H1 (cell line): ENCODE data around the gene TAF1B. TPM values are rescaled to one million over a fixed set of nuclear protein-coding genes. Genes with fewer than 3 reads are reported as not detected.

Source experiments
- CTCF ChIA-PET: fragments of 300-600 bp; sonication (Branson Sonifier 250); formaldehyde crosslinking; loops from one replicate; lab custom pipeline; 2021; ENCODE audit not compliant: partially characterized antibody; lab: Charles Lee
- POLR2A ChIA-PET: fragments of 300-600 bp; sonication (Branson Sonifier 250); formaldehyde crosslinking; loops from one replicate; lab custom pipeline; 2021; ENCODE audit warnings: inconsistent platforms; ENCODE audit not compliant: partially characterized antibody; lab: Charles Lee
- DNase-seq, 2 experiments: peaks; one replicate each; pipeline versions ENCODE4 v3.0.0 to v3.0.0-alpha.2; 2010 to 2022; ENCODE audit warnings: low spot score in 2 of 2, low read depth in 1 of 2, mixed read lengths in 1 of 2
- FAIRE-seq: peaks from 2 replicates; lab custom pipeline; 2011; peaks lifted over from hg19 to GRCh38; lab: Jason Lieb, UNC
- H2AFZ ChIP-seq: 2 replicates; pipeline ENCODE4 v1.8.1; 2012; ENCODE audit warnings: low read length, inconsistent platforms
- H2AK5ac ChIP-seq: 2 replicates; pipeline ENCODE4 v1.6.1; 2013; ENCODE audit warnings: low read depth, low read length
- H2BK120ac ChIP-seq: replicated peaks from 2 replicates; pipeline ENCODE3; 2013; ENCODE audit warnings: low read depth, low read length, inconsistent platforms
- H2BK12ac ChIP-seq: 2 replicates; pipeline ENCODE4 v1.6.1; 2013; ENCODE audit warnings: low read depth, low read length
- H2BK15ac ChIP-seq: 2 replicates; pipeline ENCODE4 v1.6.1; 2013; ENCODE audit warnings: low read length
- H2BK20ac ChIP-seq: 2 replicates; pipeline ENCODE4 v1.6.1; 2013; ENCODE audit warnings: low read length
- H2BK5ac ChIP-seq: 2 replicates; pipeline ENCODE4 v1.6.1; 2013; ENCODE audit warnings: low read depth, low read length
- H3K14ac ChIP-seq: 2 replicates; pipeline ENCODE4 v1.6.1; 2013; ENCODE audit warnings: inconsistent platforms; ENCODE audit not compliant: insufficient read length
- H3K18ac ChIP-seq: 2 replicates; pipeline ENCODE4 v1.6.1; 2013; ENCODE audit warnings: low read length; ENCODE audit errors: extremely low read depth
- H3K23ac ChIP-seq: 2 replicates; pipeline ENCODE4 v1.6.1; 2013; ENCODE audit warnings: inconsistent platforms; ENCODE audit not compliant: insufficient read length
- H3K23me2 ChIP-seq: 2 replicates; pipeline ENCODE4 v1.6.1; 2013; ENCODE audit warnings: low read depth, low read length
- H3K27ac ChIP-seq: 2 replicates; pipeline ENCODE4 v1.6.1; 2011; ENCODE audit warnings: low read depth, low read length, inconsistent platforms
- H3K27me3 ChIP-seq, 4 experiments: replicated peaks in 1 of 4; 1 replicate in 1 of 4; 2 replicates in 3 of 4; pipeline versions ENCODE4 v1.6.1 to v1.8.1; 2011 to 2013; ENCODE audit warnings: low read length in 3 of 4, mild to moderate bottlenecking in 3 of 4, inconsistent platforms in 2 of 4, mixed read lengths in 2 of 4, moderate library complexity in 1 of 4; ENCODE audit not compliant: control insufficient read depth in 3 of 4, insufficient read depth in 3 of 4; ENCODE audit errors: extremely low read depth in 1 of 4
- H3K36me3 ChIP-seq, 4 experiments: 2 replicates each; pipeline versions ENCODE4 v1.6.1 to v1.8.1; 2011 to 2013; ENCODE audit warnings: mild to moderate bottlenecking in 4 of 4, low read length in 3 of 4, moderate library complexity in 2 of 4, control low read depth in 1 of 4, inconsistent platforms in 1 of 4; ENCODE audit not compliant: insufficient read depth in 4 of 4, control insufficient read depth in 2 of 4
- H3K4ac ChIP-seq: replicated peaks from 2 replicates; pipeline ENCODE3; 2013; ENCODE audit warnings: low read length, low read depth, mixed read lengths, inconsistent platforms; ENCODE audit not compliant: insufficient read length
- H3K4me1 ChIP-seq, 4 experiments: replicated peaks in 1 of 4; 1 replicate in 1 of 4; 2 replicates in 3 of 4; pipeline versions ENCODE4 v1.6.1 to v1.8.1; 2011 to 2013; ENCODE audit warnings: low read length in 3 of 4, inconsistent platforms in 2 of 4, mixed read lengths in 1 of 4; ENCODE audit not compliant: insufficient read depth in 4 of 4, control insufficient read depth in 3 of 4
- H3K4me2 ChIP-seq, 2 experiments: 2 replicates each; pipeline versions ENCODE4 v1.6.1 to v1.8.1; 2011 to 2013; ENCODE audit warnings: low read depth in 2 of 2, low read length in 2 of 2, control low read depth in 1 of 2, inconsistent platforms in 1 of 2, mild to moderate bottlenecking in 1 of 2; ENCODE audit not compliant: insufficient read depth in 1 of 2
- H3K4me3 ChIP-seq, 4 experiments: fragments of 200-600, 300-600 bp in 1 of 4; sonication (generic), shearing (Covaris generic), sonication (Bioruptor Twin) in 1 of 4; 2 replicates each; pipeline versions ENCODE4 v1.5.1 to v1.8.1; 2011 to 2016; ENCODE audit warnings: low read length in 4 of 4, low read depth in 3 of 4, control low read depth in 2 of 4, inconsistent platforms in 2 of 4, mild to moderate bottlenecking in 2 of 4, mixed read lengths in 1 of 4, moderate library complexity in 1 of 4; ENCODE audit not compliant: insufficient read depth in 2 of 4; ENCODE audit errors: extremely low read depth in 1 of 4
- H3K56ac ChIP-seq: replicated peaks from 2 replicates; pipeline ENCODE3; 2013; ENCODE audit warnings: low read depth, mild to moderate bottlenecking, mixed read lengths, low read length, inconsistent platforms; ENCODE audit not compliant: insufficient read length
- H3K79me1 ChIP-seq: 2 replicates; pipeline ENCODE4 v1.6.1; 2013; ENCODE audit warnings: low read depth, low read length, control low read depth
- H3K79me2 ChIP-seq, 2 experiments: 2 replicates each; pipeline versions ENCODE4 v1.6.1 to v1.8.1; 2012 to 2013; ENCODE audit warnings: low read length in 2 of 2, mild to moderate bottlenecking in 2 of 2, inconsistent platforms in 1 of 2; ENCODE audit not compliant: insufficient read depth in 2 of 2, control insufficient read depth in 1 of 2
- H3K9ac ChIP-seq, 4 experiments: replicated peaks in 1 of 4; 1 replicate in 1 of 4; 2 replicates in 3 of 4; pipeline versions ENCODE4 v1.6.1 to v1.8.1; 2011 to 2013; ENCODE audit warnings: low read depth in 3 of 4, low read length in 3 of 4, control low read depth in 2 of 4, mild to moderate bottlenecking in 2 of 4, moderate library complexity in 2 of 4, inconsistent platforms in 1 of 4; ENCODE audit errors: extremely low read depth in 1 of 4
- H3K9me3 ChIP-seq, 2 experiments: 2 replicates each; pipeline versions ENCODE4 v1.6.1 to v1.8.1; 2012 to 2013; ENCODE audit warnings: mild to moderate bottlenecking in 2 of 2, moderate library complexity in 2 of 2, control low read depth in 1 of 2, inconsistent platforms in 1 of 2, low read depth in 1 of 2, low read length in 1 of 2, mixed read lengths in 1 of 2; ENCODE audit not compliant: insufficient read depth in 2 of 2
- H4K20me1 ChIP-seq, 2 experiments: replicated peaks in 1 of 2; 2 replicates each; pipeline versions ENCODE3 to v1.8.1; 2011 to 2013; ENCODE audit warnings: inconsistent platforms in 2 of 2, low read length in 2 of 2, mild to moderate bottlenecking in 1 of 2; ENCODE audit not compliant: insufficient read depth in 2 of 2, control insufficient read depth in 1 of 2
- H4K5ac ChIP-seq: 2 replicates; pipeline ENCODE4 v1.6.1; 2013; ENCODE audit warnings: low read length, low read depth, mixed read lengths, inconsistent platforms; ENCODE audit not compliant: insufficient read length
- H4K8ac ChIP-seq: 2 replicates; pipeline ENCODE4 v1.8.0; 2013; ENCODE audit warnings: mild to moderate bottlenecking, moderate library complexity, low read length, inconsistent platforms; ENCODE audit not compliant: insufficient read depth; ENCODE audit errors: extremely low read depth
- H4K91ac ChIP-seq: replicated peaks from 2 replicates; pipeline ENCODE3; 2013; ENCODE audit warnings: low read length, mixed read lengths, inconsistent platforms; ENCODE audit not compliant: insufficient read length
- BACH1 ChIP-seq: IDR thresholded peaks from 2 replicates; pipeline ENCODE4 v1.6.1; 2012; ENCODE audit warnings: low read length, improper control_type of control experiment
- BCL11A ChIP-seq, 2 experiments: IDR thresholded peaks; one replicate each; pipeline ENCODE4 v1.6.1; 2011; ENCODE audit warnings: low read depth in 2 of 2, low read length in 2 of 2, mild to moderate bottlenecking in 2 of 2
- CBX8 ChIP-seq: fragments of 300-800, 300-1000 bp; sonication (generic); IDR thresholded peaks from 2 replicates; pipeline ENCODE4 v1.7.1; 2016; ENCODE audit warnings: low read depth, low read length, borderline replicate concordance
- CEBPB ChIP-seq: IDR thresholded peaks from 2 replicates; pipeline ENCODE4 v1.6.1; 2012; ENCODE audit warnings: low read depth, low read length
- E2F6 ChIP-seq: IDR thresholded peaks from 2 replicates; pipeline ENCODE4 v1.6.1; 2012; ENCODE audit warnings: inconsistent platforms
- EP300 ChIP-seq, 2 experiments: IDR thresholded peaks; 1 replicate in 1 of 2; 2 replicates in 1 of 2; pipeline ENCODE4 v1.6.1; 2011 to 2012; ENCODE audit warnings: low read depth in 2 of 2, low read length in 2 of 2, mild to moderate bottlenecking in 2 of 2, borderline replicate concordance in 1 of 2, inconsistent platforms in 1 of 2, moderate library complexity in 1 of 2
- JUND ChIP-seq: IDR thresholded peaks from 2 replicates; pipeline ENCODE4 v1.6.1; 2011; ENCODE audit warnings: mild to moderate bottlenecking, improper control_type of control experiment, low read length
- NANOG ChIP-seq: IDR thresholded peaks from 2 replicates; pipeline ENCODE4 v1.6.1; 2011; ENCODE audit warnings: low read length, low read depth, mild to moderate bottlenecking, inconsistent platforms; ENCODE audit not compliant: insufficient read depth, poor library complexity, severe bottlenecking
- RNF2 ChIP-seq: fragments of 200-900, 300-1000 bp; sonication (generic); IDR thresholded peaks from 2 replicates; pipeline ENCODE4 v1.7.1; 2016; ENCODE audit warnings: borderline replicate concordance, low read depth, mild to moderate bottlenecking, antibody characterized with exemption, low read length; ENCODE audit not compliant: poor library complexity, severe bottlenecking; ENCODE audit errors: missing control alignments
- RXRA ChIP-seq: IDR thresholded peaks from 2 replicates; pipeline ENCODE4 v1.6.1; 2011; ENCODE audit warnings: low read depth, mild to moderate bottlenecking, low read length, moderate library complexity; ENCODE audit not compliant: insufficient read depth
- SAP30 ChIP-seq: fragments of 300-600 bp; sonication (generic); IDR thresholded peaks from 2 replicates; pipeline ENCODE4 v1.7.1; 2012; ENCODE audit warnings: low read length, moderate library complexity, mild to moderate bottlenecking, inconsistent platforms; ENCODE audit not compliant: insufficient read depth, insufficient replicate concordance
- SP4 ChIP-seq: IDR thresholded peaks from 2 replicates; pipeline ENCODE4 v1.6.1; 2012; ENCODE audit warnings: low read length, inconsistent platforms
- TCF12 ChIP-seq: IDR thresholded peaks from 2 replicates; pipeline ENCODE4 v1.6.1; 2011; ENCODE audit warnings: low read depth, mild to moderate bottlenecking, low read length
- WGBS, 2 experiments: shearing (Covaris generic) in 1 of 2; methylation state at CpG; one replicate each; pipeline versions ENCODE4 v1.1.6 to v1.1.7; 2013 to 2015; ENCODE audit warnings: low lambda C conversion rate in 2 of 2, mixed read lengths in 2 of 2, inconsistent platforms in 1 of 2, low coverage in 1 of 2, missing lambda C conversion rate in 1 of 2; ENCODE audit not compliant: insufficient replicate concordance in 2 of 2, insufficient coverage in 1 of 2, insufficient read length in 1 of 2; ENCODE audit errors: extremely low coverage in 1 of 2, missing lambda C conversion rate in 1 of 2; 5-methylcytosine and 5-hydroxymethylcytosine counted together
- polyA plus RNA-seq, 7 experiments: library from polyadenylated mRNA; depleted of rRNA in 3 of 7; stranded (reverse) in 5 of 7; unstranded in 2 of 7; fragments of >200 nt in 5 of 7; fragments of 200-250 nt in 2 of 7; gene quantifications; 1 replicate in 5 of 7; 2 replicates in 1 of 7; 4 replicates in 1 of 7; pipeline versions ENCODE4 v1.2.1 to v1.2.3, GENCODE V29; 2011 to 2013; ENCODE audit warnings: missing spikeins in 2 of 7, mixed read lengths in 2 of 7
- total RNA-seq: library from RNA; stranded (reverse); fragmentation: NEBNext Ultra II Directional; extraction: Animal tissue kit (Norgen Biotek cat#: 25700); gene quantifications from 2 replicates; pipeline ENCODE4 v1.2.1, GENCODE V29; 2021

TAF1B gene
- total and polyA plus RNA-seq, 2 of the 8 experiments (the other 6 are each of a cell fraction or from before 2014, with no cell fraction given) = 6.6 to 25.2 TPM

- no peaks in the 10 kb centered on the region for H3K79me1 ChIP-seq
- peaks cover 0 to 4% (median under 1%) of the 10 kb centered on the region in 4 experiments; a peak in 4 of 7 replicates for H3K4me1 ChIP-seq
- H4K20me1 ChIP-seq = no peaks in the 10 kb centered on the region
- H4K5ac ChIP-seq = no peak overlapping the region
- H3K27ac ChIP-seq = no peak overlapping the region
- no peak overlapping the region for H3K4me2 ChIP-seq
- no peak overlapping the region for H3K23ac ChIP-seq
- H3K23me2 ChIP-seq = no peaks in the 10 kb centered on the region
- H3K56ac ChIP-seq = no peak overlapping the region
- 75% methylated on average over 6 of the region's 6 CpGs; no CpG with 5 or more reads in 1 of the 2 experiments for WGBS, 2 experiments
- no peak overlapping the region for H2BK5ac ChIP-seq
- ChIA-PET POLR2A (interaction anchor here (1.1 kb wide), 1 partner anchor 224 kb away, joined by 3 read pairs; no protein-coding TSS in a partner anchor), CTCF (interaction anchor here (0.7 to 13.3 kb wide), 6 partner anchors 13 to 191 kb away, joined by 3 to 118 read pairs (median 10); no protein-coding TSS in a partner anchor)
- H3K18ac ChIP-seq = no peak overlapping the region
- peak overlapping the region; percentile 54 for H3K4ac ChIP-seq
- H3K9ac ChIP-seq = no peak overlapping the region
- peak overlapping the region; percentile 52; the same call in 1 of the 2 replicates for H4K8ac ChIP-seq
- H3K36me3 ChIP-seq = no peaks in the 10 kb centered on the region; a peak in 1 of 8 replicates
- no peak overlapping the region for H3K4me3 ChIP-seq
- no peaks in the 10 kb centered on the region for H3K79me2 ChIP-seq
- no peak overlapping the region for H4K91ac ChIP-seq
- H2BK15ac ChIP-seq = no peak overlapping the region
- no peak overlapping the region for H2AFZ ChIP-seq
- no peak overlapping the region for H2BK12ac ChIP-seq
- FAIRE-seq = no peak
- H2AK5ac ChIP-seq = no peak overlapping the region
- no peaks in the 10 kb centered on the region for H3K27me3 ChIP-seq
- no peak overlapping the region for H3K14ac ChIP-seq
- no peak for DNase-seq
- H2BK120ac ChIP-seq = no peak overlapping the region
- no peaks in the 10 kb centered on the region for H3K9me3 ChIP-seq
- H2BK20ac ChIP-seq = no peak overlapping the region
- no peak for TF ChIP-seq EP300 (IDR thresholded peaks at IDR 0.05; ENCODE audit: borderline replicate concordance in 1 of 2, low read depth in 2 of 2, low read length in 2 of 2)
- no peak for TF ChIP-seq BCL11A (IDR thresholded peaks at IDR 0.05; ENCODE audit: low read depth in 2 of 2, low read length in 2 of 2)
- no peak for TF ChIP-seq SAP30
- no peak for TF ChIP-seq E2F6
- no peak for TF ChIP-seq NANOG
- TF ChIP-seq JUND = no peak
- TF ChIP-seq RNF2 = no peak
- no peak for TF ChIP-seq CEBPB
- TF ChIP-seq BACH1 = no peak
- TF ChIP-seq TCF12 = no peak
- TF ChIP-seq RXRA = no peak
- TF ChIP-seq SP4 = no peak
- no peak for TF ChIP-seq CBX8
Measured at GRCh38 chr2:9795071-9795470, 48.2 kb upstream of the TAF1B start.
